ENCODE measurements around the gene VIL1. TPM values are rescaled to one million over a fixed set of nuclear protein-coding genes. Genes with fewer than 3 reads are reported as not detected.

VIL1 gene
- total and polyA plus RNA-seq, 2 of the 4 experiments (the other 2 are of a cell fraction), result not detected

- H3K14ac ChIP-seq (replicated peaks; ENCODE audit: low read depth, low read length), result no peak overlapping the region
- POLR2A ChIA-PET (ENCODE audit: unreplicated experiment), result no interaction called here
- peaks cover 2% of the 10 kb centered on the region; the same call in 1 of the 2 replicates for H3K4me1 ChIP-seq (ENCODE audit: control insufficient read depth, insufficient read depth, low read length)
- in situ Hi-C loops (cut with MboI; ENCODE audit: low sequenced_read_pairs), result no loop called here
- H3K27ac ChIP-seq (ENCODE audit: insufficient read depth, low read length), result no peak overlapping the region
- H3K23ac ChIP-seq (ENCODE audit: low read depth, low read length), result no peak overlapping the region
- H3K18ac ChIP-seq (ENCODE audit: low read depth, low read length), result no peak overlapping the region
- no peak overlapping the region for H3K4ac ChIP-seq (ENCODE audit: low read depth, low read length)
- dilution Hi-C loops (cut with HindIII; ENCODE audit: low sequenced_read_pairs, unreplicated experiment), result no loop called here
- no peaks in the 10 kb centered on the region for H3K9me3 ChIP-seq (ENCODE audit: control insufficient read depth, insufficient read depth, low read length)
- peaks cover 23% of the 10 kb centered on the region for H3K27me3 ChIP-seq (ENCODE audit: control insufficient read depth, insufficient read depth, low read length)
- H3K9me1 ChIP-seq (ENCODE audit: insufficient read depth, low read length), result no peaks in the 10 kb centered on the region; the same call in 1 of the 2 replicates
- no peak overlapping the region for H2BK120ac ChIP-seq (ENCODE audit: low read depth, low read length)
- no peak overlapping the region for H2AK9ac ChIP-seq (replicated peaks; ENCODE audit: low read depth, low read length, poor library complexity)
- H3K36me3 ChIP-seq (ENCODE audit: control insufficient read depth, insufficient read depth, low read length), result no peaks in the 10 kb centered on the region
- no peak overlapping the region for H4K91ac ChIP-seq (ENCODE audit: insufficient read depth, low read depth, low read length)
- TF ChIP-seq CTCF (conservative IDR thresholded peaks at IDR 0.05; ENCODE audit: low read depth, low read length), result no peak
- TF ChIP-seq NFE2L2 (IDR thresholded peaks at IDR 0.05; ENCODE audit: low read depth, low read length), result no peak
- TF ChIP-seq MXI1 (IDR thresholded peaks at IDR 0.05; ENCODE audit: borderline replicate concordance, low read depth, low read length), result no peak
- no peak for TF ChIP-seq RAD21 (IDR thresholded peaks at IDR 0.05; ENCODE audit: low read length)
- no peak for TF ChIP-seq POLR2A (IDR thresholded peaks at IDR 0.05; ENCODE audit: low read depth, low read length)
- no peak for TF ChIP-seq USF2 (IDR thresholded peaks at IDR 0.05; ENCODE audit: low read depth, low read length)
- no peak for TF ChIP-seq FOS (IDR thresholded peaks at IDR 0.05; ENCODE audit: low read depth, low read length)
- TF ChIP-seq BHLHE40 (IDR thresholded peaks at IDR 0.05; ENCODE audit: low read depth, low read length), result no peak
- no peak for TF ChIP-seq MAFK (IDR thresholded peaks at IDR 0.05; ENCODE audit: low read depth, low read length)
- TF ChIP-seq MAZ (IDR thresholded peaks at IDR 0.05; ENCODE audit: borderline replicate concordance, low read depth, low read length), result no peak
- no peak for ATAC-seq (ENCODE audit: low read depth)
- no peak overlapping the region for H3K56ac ChIP-seq (ENCODE audit: extremely low read depth, insufficient read depth, low read length)
- H2AFZ ChIP-seq (replicated peaks; ENCODE audit: low read length, poor library complexity), result no peak overlapping the region
- no peak for DNase-seq
- CTCF ChIA-PET, result no interaction called here
- H4K8ac ChIP-seq (ENCODE audit: low read depth in 2 of 2, low read length in 2 of 2), result no peak overlapping the region
- H2AK5ac ChIP-seq (ENCODE audit: low read depth, low read length), result no peak overlapping the region
- H2BK15ac ChIP-seq (ENCODE audit: low read depth, low read length), result no peak overlapping the region
- no TSS peak for BruUV-seq (replicated peaks)
- no peaks in the 10 kb centered on the region; the same call in 1 of the 2 replicates for H4K20me1 ChIP-seq (ENCODE audit: insufficient read depth, low read length)
- intact Hi-C loops (cut with micrococcal nuclease), result no loop called here
- H2BK5ac ChIP-seq (ENCODE audit: low read depth, low read length, poor library complexity, severe bottlenecking), result no peak overlapping the region
- H3K79me1 ChIP-seq (ENCODE audit: low read depth in 1 of 2, low read length in 2 of 2), result no peaks in the 10 kb centered on the region
- no peak overlapping the region for H3K9ac ChIP-seq (ENCODE audit: low read depth, low read length)
- no peak overlapping the region for H3K4me3 ChIP-seq (ENCODE audit: insufficient read depth, low read depth, low read length)
- 83% methylated on average over 6 of the region's 10 CpGs; no CpG with 5 or more reads in 1 of the 2 experiments for WGBS, 2 experiments (ENCODE audit: extremely low coverage in 2 of 2, insufficient read length in 1 of 2)
- H3K4me2 ChIP-seq (ENCODE audit: low read depth, low read length), result no peak overlapping the region
- no peak overlapping the region for H4K5ac ChIP-seq (ENCODE audit: low read depth, low read length)
- no peak overlapping the region for H2BK20ac ChIP-seq (ENCODE audit: low read depth, low read length)
These were observed 13.0 kb downstream of the VIL1 start for GRCh38 chr2:218431878-218432277.
